Lower leg skin (tissue), 3 donors: ENCODE results near the gene NFATC2IP.

Experiments used
- POLR2A ChIP-seq, 2 donors: fragments of 450-650 bp; IDR thresholded peaks; one replicate each; pipeline ENCODE4 v1.6.1; 2016 to 2017; ENCODE audit warnings: antibody characterized with exemption in 2 of 2, mild to moderate bottlenecking in 1 of 2, moderate library complexity in 1 of 2
- TF ChIP-seq, protein P1 (sequence below), 3 donors: fragments of 450-650 bp; IDR thresholded peaks; one replicate each; pipeline ENCODE4 v1.5.1; 2016; ENCODE audit warnings: antibody characterized with exemption in 3 of 3, mild to moderate bottlenecking in 3 of 3, moderate library complexity in 2 of 3

DNA sequence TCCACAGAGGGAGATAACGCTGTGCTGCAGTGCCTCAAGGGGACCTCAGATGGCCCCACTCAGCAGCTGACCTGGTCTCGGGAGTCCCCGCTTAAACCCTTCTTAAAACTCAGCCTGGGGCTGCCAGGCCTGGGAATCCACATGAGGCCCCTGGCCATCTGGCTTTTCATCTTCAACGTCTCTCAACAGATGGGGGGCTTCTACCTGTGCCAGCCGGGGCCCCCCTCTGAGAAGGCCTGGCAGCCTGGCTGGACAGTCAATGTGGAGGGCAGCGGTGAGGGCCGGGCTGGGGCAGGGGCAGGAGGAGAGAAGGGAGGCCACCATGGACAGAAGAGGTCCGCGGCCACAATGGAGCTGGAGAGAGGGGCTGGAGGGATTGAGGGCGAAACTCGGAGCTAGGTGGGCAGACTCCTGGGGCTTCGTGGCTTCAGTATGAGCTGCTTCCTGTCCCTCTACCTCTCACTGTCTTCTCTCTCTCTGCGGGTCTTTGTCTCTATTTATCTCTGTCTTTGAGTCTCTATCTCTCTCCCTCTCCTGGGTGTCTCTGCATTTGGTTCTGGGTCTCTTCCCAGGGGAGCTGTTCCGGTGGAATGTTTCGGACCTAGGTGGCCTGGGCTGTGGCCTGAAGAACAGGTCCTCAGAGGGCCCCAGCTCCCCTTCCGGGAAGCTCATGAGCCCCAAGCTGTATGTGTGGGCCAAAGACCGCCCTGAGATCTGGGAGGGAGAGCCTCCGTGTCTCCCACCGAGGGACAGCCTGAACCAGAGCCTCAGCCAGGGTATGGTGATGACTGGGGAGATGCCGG is 18.2 kb upstream of the NFATC2IP start:
- TF ChIP-seq POLR2A (IDR thresholded peaks at IDR 0.05), result no peak
- TF ChIP-seq, protein P1, sequence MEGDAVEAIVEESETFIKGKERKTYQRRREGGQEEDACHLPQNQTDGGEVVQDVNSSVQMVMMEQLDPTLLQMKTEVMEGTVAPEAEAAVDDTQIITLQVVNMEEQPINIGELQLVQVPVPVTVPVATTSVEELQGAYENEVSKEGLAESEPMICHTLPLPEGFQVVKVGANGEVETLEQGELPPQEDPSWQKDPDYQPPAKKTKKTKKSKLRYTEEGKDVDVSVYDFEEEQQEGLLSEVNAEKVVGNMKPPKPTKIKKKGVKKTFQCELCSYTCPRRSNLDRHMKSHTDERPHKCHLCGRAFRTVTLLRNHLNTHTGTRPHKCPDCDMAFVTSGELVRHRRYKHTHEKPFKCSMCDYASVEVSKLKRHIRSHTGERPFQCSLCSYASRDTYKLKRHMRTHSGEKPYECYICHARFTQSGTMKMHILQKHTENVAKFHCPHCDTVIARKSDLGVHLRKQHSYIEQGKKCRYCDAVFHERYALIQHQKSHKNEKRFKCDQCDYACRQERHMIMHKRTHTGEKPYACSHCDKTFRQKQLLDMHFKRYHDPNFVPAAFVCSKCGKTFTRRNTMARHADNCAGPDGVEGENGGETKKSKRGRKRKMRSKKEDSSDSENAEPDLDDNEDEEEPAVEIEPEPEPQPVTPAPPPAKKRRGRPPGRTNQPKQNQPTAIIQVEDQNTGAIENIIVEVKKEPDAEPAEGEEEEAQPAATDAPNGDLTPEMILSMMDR (IDR thresholded peaks at IDR 0.05), result no peak
